ENCODE measurements around the gene ZNF106. TPM values are rescaled to one million over a fixed set of nuclear protein-coding genes. Genes with fewer than 3 reads are reported as not detected.

Gene ZNF106
- total and polyA plus RNA-seq, 2 of the 4 experiments (the other 2 are of a cell fraction): 19.2 to 87.5 TPM

- H3K9ac ChIP-seq (ENCODE audit: low read depth, low read length): no peak overlapping the region
- no peaks in the 10 kb centered on the region for H3K9me3 ChIP-seq (ENCODE audit: control insufficient read depth, insufficient read depth, low read length)
- H3K27me3 ChIP-seq (ENCODE audit: control insufficient read depth, insufficient read depth, low read length): no peaks in the 10 kb centered on the region
- H2AFZ ChIP-seq (replicated peaks; ENCODE audit: low read length, poor library complexity): no peak overlapping the region
- no peak overlapping the region for H3K27ac ChIP-seq (ENCODE audit: insufficient read depth, low read length)
- H3K79me1 ChIP-seq (ENCODE audit: low read depth in 1 of 2, low read length in 2 of 2): no peaks in the 10 kb centered on the region
- H3K4me3 ChIP-seq (ENCODE audit: insufficient read depth, low read depth, low read length): no peak overlapping the region
- ChIA-PET POLR2A (ENCODE audit: unreplicated experiment) (no interaction called here), CTCF (no interaction called here)
- H2BK20ac ChIP-seq (ENCODE audit: low read depth, low read length): no peak overlapping the region
- ATAC-seq (ENCODE audit: low read depth) (peak; percentile 51), DNase-seq (no peak)
- H3K56ac ChIP-seq (ENCODE audit: extremely low read depth, insufficient read depth, low read length): no peak overlapping the region
- no peaks in the 10 kb centered on the region for H4K20me1 ChIP-seq (ENCODE audit: insufficient read depth, low read length)
- no peak overlapping the region for H2BK5ac ChIP-seq (ENCODE audit: low read depth, low read length, poor library complexity, severe bottlenecking)
- H2AK5ac ChIP-seq (ENCODE audit: low read depth, low read length): peak overlapping the region; percentile 24; the same call in 1 of the 2 replicates
- no peaks in the 10 kb centered on the region for H3K36me3 ChIP-seq (ENCODE audit: control insufficient read depth, insufficient read depth, low read length)
- intact Hi-C loops (cut with micrococcal nuclease): no loop called here
- H4K5ac ChIP-seq (ENCODE audit: low read depth, low read length): no peak overlapping the region
- TF ChIP-seq NFE2L2 (IDR thresholded peaks at IDR 0.05; ENCODE audit: low read depth, low read length) (no peak), BHLHE40 (IDR thresholded peaks at IDR 0.05; ENCODE audit: low read depth, low read length) (no peak), ELK1 (IDR thresholded peaks at IDR 0.05; ENCODE audit: borderline replicate concordance, low read depth, low read length) (no peak), MXI1 (IDR thresholded peaks at IDR 0.05; ENCODE audit: borderline replicate concordance, low read depth, low read length) (no peak), USF2 (IDR thresholded peaks at IDR 0.05; ENCODE audit: low read depth, low read length) (no peak), CTCF (conservative IDR thresholded peaks at IDR 0.05; ENCODE audit: low read depth, low read length) (no peak), CHD1 (IDR thresholded peaks at IDR 0.05; ENCODE audit: low read depth, low read length) (no peak), FOS (IDR thresholded peaks at IDR 0.05; ENCODE audit: low read depth, low read length) (no peak), POLR2A (IDR thresholded peaks at IDR 0.05; ENCODE audit: low read depth, low read length) (no peak), RFX5 (IDR thresholded peaks at IDR 0.05; ENCODE audit: low read depth, low read length) (no peak)
- H4K91ac ChIP-seq (ENCODE audit: insufficient read depth, low read depth, low read length): no peak overlapping the region
- H2BK15ac ChIP-seq (ENCODE audit: low read depth, low read length): no peak overlapping the region
- H3K9me1 ChIP-seq (ENCODE audit: insufficient read depth, low read length): no peaks in the 10 kb centered on the region
- in situ Hi-C loops (cut with MboI; ENCODE audit: low sequenced_read_pairs): no loop called here
- H3K4me2 ChIP-seq (ENCODE audit: low read depth, low read length): no peak overlapping the region
- dilution Hi-C loops (cut with HindIII; ENCODE audit: low sequenced_read_pairs, unreplicated experiment): no loop called here
- no peak overlapping the region for H3K14ac ChIP-seq (replicated peaks; ENCODE audit: low read depth, low read length)
- H2BK120ac ChIP-seq (ENCODE audit: low read depth, low read length): no peak overlapping the region
- WGBS, 2 experiments (ENCODE audit: extremely low coverage in 2 of 2, insufficient read length in 1 of 2): no CpG with 5 or more reads among the region's 5 CpGs
- no peak overlapping the region for H4K8ac ChIP-seq (ENCODE audit: low read depth in 2 of 2, low read length in 2 of 2)
- no peaks in the 10 kb centered on the region; the same call in 1 of the 2 replicates for H3K4me1 ChIP-seq (ENCODE audit: control insufficient read depth, insufficient read depth, low read length)
- no peak overlapping the region for H3K4ac ChIP-seq (ENCODE audit: low read depth, low read length)
- BruUV-seq (replicated peaks): no TSS peak
- H2AK9ac ChIP-seq (replicated peaks; ENCODE audit: low read depth, low read length, poor library complexity): no peak overlapping the region
- no peak overlapping the region for H3K23ac ChIP-seq (ENCODE audit: low read depth, low read length)
- no peak overlapping the region for H3K18ac ChIP-seq (ENCODE audit: low read depth, low read length)
These were observed 123.9 kb downstream of the ZNF106 start for GRCh38 chr15:42367041-42367440.
